ENCODE measurements around the gene GPC5. TPM values are rescaled to one million over a fixed set of nuclear protein-coding genes. Genes with fewer than 3 reads are reported as not detected.

GPC5 gene
- total and polyA plus RNA-seq, 2 of the 8 experiments (the other 6 are each of a cell fraction or from before 2014, with no cell fraction given): 0.20 to 0.39 TPM

GRCh38 chr13:91572439-91572838, 174.0 kb downstream of the GPC5 start:
- FAIRE-seq (no peak), DNase-seq (ENCODE audit: low read depth in 1 of 2, low spot score in 2 of 2) (no peak)
- Histone ChIP-seq H3K4ac (replicated peaks; ENCODE audit: insufficient read length, low read depth, low read length) (no peak overlapping the region), H3K27ac (ENCODE audit: low read depth, low read length) (no peak overlapping the region), H3K9me3 (ENCODE audit: insufficient read depth in 2 of 2, low read depth in 1 of 2, low read length in 1 of 2) (no peaks in the 10 kb centered on the region), H3K79me2 (ENCODE audit: control insufficient read depth in 1 of 2, insufficient read depth in 2 of 2, low read length in 2 of 2) (no peaks in the 10 kb centered on the region), H3K79me1 (ENCODE audit: low read depth, low read length) (no peaks in the 10 kb centered on the region), H3K4me3 (ENCODE audit: extremely low read depth in 1 of 4, insufficient read depth in 2 of 4, low read depth in 3 of 4, low read length in 4 of 4) (no peak overlapping the region), H3K56ac (replicated peaks; ENCODE audit: insufficient read length, low read depth, low read length) (no peak overlapping the region), H3K4me2 (ENCODE audit: insufficient read depth in 1 of 2, low read depth in 2 of 2, low read length in 2 of 2) (no peak overlapping the region), H4K20me1 (replicated peaks in 1 of 2; ENCODE audit: control insufficient read depth in 1 of 2, insufficient read depth in 2 of 2, low read length in 2 of 2) (no peaks in the 10 kb centered on the region), H3K36me3 (ENCODE audit: control insufficient read depth in 2 of 4, insufficient read depth in 4 of 4, low read length in 3 of 4) (no peaks in the 10 kb centered on the region), H4K5ac (ENCODE audit: insufficient read length, low read depth, low read length) (no peak overlapping the region), H2BK20ac (ENCODE audit: low read length) (no peak overlapping the region), H3K4me1 (replicated peaks in 1 of 4; ENCODE audit: control insufficient read depth in 3 of 4, insufficient read depth in 4 of 4, low read length in 3 of 4) (no peaks in the 10 kb centered on the region), H2BK120ac (replicated peaks; ENCODE audit: low read depth, low read length) (no peak overlapping the region), H3K9ac (replicated peaks in 1 of 4; ENCODE audit: extremely low read depth in 1 of 4, low read depth in 3 of 4, low read length in 3 of 4) (no peak overlapping the region), H3K27me3 (replicated peaks in 1 of 4; ENCODE audit: control insufficient read depth in 3 of 4, extremely low read depth in 1 of 4, insufficient read depth in 3 of 4, low read length in 3 of 4) (no peaks in the 10 kb centered on the region), H2AFZ (ENCODE audit: low read length) (no peak overlapping the region), H3K18ac (ENCODE audit: extremely low read depth, low read length) (no peak overlapping the region), H2BK12ac (ENCODE audit: low read depth, low read length) (no peak overlapping the region), H4K8ac (ENCODE audit: extremely low read depth, insufficient read depth, low read length) (no peak overlapping the region), H3K14ac (ENCODE audit: insufficient read length) (no peak overlapping the region), H4K91ac (replicated peaks; ENCODE audit: insufficient read length, low read length) (no peak overlapping the region), H3K23ac (ENCODE audit: insufficient read length) (no peak overlapping the region), H2AK5ac (ENCODE audit: low read depth, low read length) (no peak overlapping the region), H2BK15ac (ENCODE audit: low read length) (no peak overlapping the region), H3K23me2 (ENCODE audit: low read depth, low read length) (no peaks in the 10 kb centered on the region), H2BK5ac (ENCODE audit: low read depth, low read length) (no peak overlapping the region)
- TF ChIP-seq ATF2 (IDR thresholded peaks at IDR 0.05; ENCODE audit: low read length) (no peak), RBBP5 (IDR thresholded peaks at IDR 0.05; ENCODE audit: borderline replicate concordance, low read depth, low read length) (no peak), JUND (IDR thresholded peaks at IDR 0.05; ENCODE audit: low read length) (no peak), RAD21 (IDR thresholded peaks at IDR 0.05 in 1 of 2, conservative IDR thresholded peaks at IDR 0.05 in 1 of 2; ENCODE audit: low read depth in 2 of 2, low read length in 2 of 2) (no peak), CHD2 (IDR thresholded peaks at IDR 0.05; ENCODE audit: low read length) (no peak), RXRA (IDR thresholded peaks at IDR 0.05; ENCODE audit: insufficient read depth, low read depth, low read length) (no peak), KDM5A (IDR thresholded peaks at IDR 0.05; ENCODE audit: low read length) (no peak), SRF (IDR thresholded peaks at IDR 0.05; ENCODE audit: low read depth, low read length) (no peak), BCL11A (IDR thresholded peaks at IDR 0.05; ENCODE audit: low read depth in 2 of 2, low read length in 2 of 2) (no peak), SP4 (IDR thresholded peaks at IDR 0.05; ENCODE audit: low read length) (no peak)
- CTCF ChIA-PET (ENCODE audit: partially characterized antibody): no interaction called here
- WGBS, 2 experiments (ENCODE audit: extremely low coverage in 1 of 2, insufficient coverage in 1 of 2, insufficient read length in 1 of 2, insufficient replicate concordance in 2 of 2, low coverage in 1 of 2, low lambda C conversion rate in 2 of 2, missing lambda C conversion rate in 1 of 2): 100% methylated on average over 1 of the region's 1 CpG; no CpG with 5 or more reads in 1 of the 2 experiments
- POLR2A ChIA-PET (ENCODE audit: partially characterized antibody): no interaction called here

Measured in H1 (cell line).